CD4-positive, alpha-beta T cell treated with Interleukin-6 for 4 hours (primary cell): ENCODE measurements around the gene ADARB1.

Source experiments
- DNase-seq: peaks from one replicate; pipeline ENCODE4 v3.0.0-alpha.2; 2020; ENCODE audit warnings: mixed read lengths

ADARB1 gene

GRCh38 chr21:45154511-45155508 lies 80.4 kb downstream of the ADARB1 start:
- peak; percentile 61 for DNase-seq

DNA sequence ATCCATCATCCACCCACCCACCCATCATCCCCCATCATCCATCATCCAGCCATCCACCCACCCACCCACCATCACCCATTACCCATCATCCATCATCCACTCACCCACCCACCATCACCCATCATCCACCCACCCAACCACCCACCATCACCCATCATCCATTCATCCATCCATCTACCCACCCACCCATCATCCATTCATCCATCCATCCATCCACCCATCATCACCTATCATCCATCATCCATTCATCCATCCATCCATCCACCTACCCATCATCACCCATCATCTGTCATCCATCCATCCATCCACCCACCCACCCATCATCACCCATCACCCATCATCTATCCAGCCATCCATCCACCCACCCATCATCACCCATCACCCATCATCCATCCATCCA lies 81.5 kb downstream of the ADARB1 start:
- DNase-seq = no peak

GRCh38 chr21:45156459-45156858 lies 82.1 kb downstream of the ADARB1 start:
- no peak for DNase-seq

DNA sequence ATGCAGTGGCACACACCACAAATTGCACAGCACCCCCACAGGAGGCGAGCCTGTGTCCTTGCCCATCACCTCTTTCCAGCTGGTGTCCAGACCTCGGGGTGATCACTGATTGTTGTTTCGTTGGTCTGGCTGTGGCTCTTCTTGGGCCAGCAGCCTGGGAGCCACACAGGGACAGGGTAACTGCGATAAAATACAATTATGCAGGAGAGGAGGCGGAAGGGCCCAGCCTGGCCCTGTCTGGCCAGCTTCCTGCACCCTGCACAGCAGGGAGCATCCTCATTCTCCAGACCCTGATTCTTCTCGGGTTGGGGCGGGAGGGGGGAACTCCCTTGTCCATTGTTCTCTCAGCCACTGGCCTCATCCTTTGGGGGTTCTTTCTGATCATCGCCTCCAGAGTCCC lies 83.6 kb downstream of the ADARB1 start:
- DNase-seq = no peak

- DNase-seq = no peak
These were observed 84.4 kb downstream of the ADARB1 start for GRCh38 chr21:45158491-45159423.

DNA sequence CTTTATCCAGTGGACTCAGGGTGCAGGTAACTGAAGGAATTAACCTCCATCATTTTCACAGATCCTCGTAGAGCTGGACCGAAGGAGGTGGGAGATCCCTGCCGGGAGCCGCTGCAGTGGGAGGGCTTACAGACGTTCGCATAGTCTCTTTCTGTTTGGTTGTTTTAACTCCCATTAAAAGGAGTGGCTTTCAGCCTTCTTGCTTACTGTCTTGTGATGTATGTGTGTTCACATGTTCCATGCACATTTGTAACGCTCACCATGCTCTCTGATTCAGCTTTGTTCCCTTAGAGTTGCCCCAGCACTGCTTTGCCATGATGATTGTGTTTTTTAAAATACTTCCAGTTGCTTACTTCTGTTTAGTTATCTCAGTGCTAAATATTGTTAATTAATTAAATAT lies 85.8 kb downstream of the ADARB1 start:
- no peak for DNase-seq

- DNase-seq = no peak
These were observed 86.9 kb downstream of the ADARB1 start for GRCh38 chr21:45161038-45161945.

- no peak for DNase-seq
These were observed 87.7 kb downstream of the ADARB1 start for GRCh38 chr21:45162115-45162514.

DNA sequence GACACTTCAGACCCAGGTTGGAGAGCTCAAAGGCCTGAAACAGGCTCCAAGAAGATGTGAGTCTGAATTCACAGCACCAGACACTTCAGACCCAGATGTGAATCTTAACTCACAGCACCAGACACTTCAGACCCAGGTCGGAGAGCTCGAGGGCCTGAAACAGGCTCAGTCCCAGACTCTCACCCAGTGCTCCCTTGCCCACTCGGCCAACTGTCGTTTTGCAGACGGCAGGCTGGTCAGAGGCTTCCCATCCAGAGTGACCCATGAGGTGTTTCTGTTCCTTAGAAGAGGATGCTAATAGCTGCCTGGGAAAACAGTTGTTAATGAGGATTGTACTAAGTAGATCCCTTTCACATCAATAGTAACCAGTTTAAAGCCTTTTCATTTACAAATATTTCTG lies 88.4 kb downstream of the ADARB1 start:
- no peak for DNase-seq

DNA sequence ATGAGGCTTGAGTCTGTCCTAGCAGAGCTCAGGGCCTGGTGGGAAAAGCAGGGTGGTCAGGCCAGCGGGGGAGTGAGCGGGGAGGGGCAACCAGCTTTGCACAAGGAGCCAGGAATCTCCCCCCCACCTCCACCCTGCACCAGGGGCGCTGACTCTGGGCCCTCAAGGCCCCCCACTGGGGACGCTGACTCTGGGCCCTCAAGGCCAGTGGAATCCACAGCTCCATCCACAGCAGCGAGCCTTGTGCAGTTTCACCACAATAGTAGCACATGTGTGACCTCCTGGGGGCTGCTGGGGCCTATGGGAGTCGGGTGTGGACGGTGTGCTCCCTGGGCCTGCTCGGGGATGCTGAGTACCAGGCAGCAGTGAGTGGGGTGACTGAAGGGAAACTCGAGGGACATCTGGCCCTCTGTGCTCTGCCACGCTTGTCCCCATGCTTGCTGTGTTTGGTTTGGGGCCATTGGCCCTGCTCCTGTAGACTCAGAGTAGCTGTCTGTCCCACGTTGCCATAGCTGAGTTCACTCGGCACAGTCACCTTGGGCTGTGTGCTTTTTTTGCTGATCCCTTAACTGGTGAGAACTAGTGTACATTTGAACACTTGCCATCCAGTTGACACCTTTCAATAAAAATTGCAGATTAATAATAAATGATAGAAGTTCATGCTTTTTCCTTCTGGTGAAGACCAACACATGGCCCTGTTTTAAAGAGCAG lies 89.2 kb downstream of the ADARB1 start:
- no peak for DNase-seq

DNA sequence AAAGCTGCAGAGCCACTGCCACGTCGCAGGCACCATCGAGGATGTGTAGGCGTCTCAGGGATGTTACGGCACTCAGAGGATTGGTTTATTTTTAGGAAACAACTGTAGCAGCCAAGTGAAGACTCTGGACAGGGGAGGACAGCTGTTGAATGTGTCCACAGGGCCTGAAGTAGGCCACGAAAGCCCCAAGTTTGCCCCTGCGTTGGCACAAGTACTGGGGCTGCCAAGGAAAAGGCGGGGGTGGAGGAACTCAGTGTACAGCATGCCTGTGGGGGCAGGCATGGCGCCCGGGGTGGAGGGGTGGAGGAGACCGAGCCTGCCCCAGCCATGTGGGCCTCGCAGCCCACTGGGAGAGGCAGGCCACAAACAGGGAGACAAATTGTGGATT lies 89.7 kb downstream of the ADARB1 start:
- no peak for DNase-seq

DNA sequence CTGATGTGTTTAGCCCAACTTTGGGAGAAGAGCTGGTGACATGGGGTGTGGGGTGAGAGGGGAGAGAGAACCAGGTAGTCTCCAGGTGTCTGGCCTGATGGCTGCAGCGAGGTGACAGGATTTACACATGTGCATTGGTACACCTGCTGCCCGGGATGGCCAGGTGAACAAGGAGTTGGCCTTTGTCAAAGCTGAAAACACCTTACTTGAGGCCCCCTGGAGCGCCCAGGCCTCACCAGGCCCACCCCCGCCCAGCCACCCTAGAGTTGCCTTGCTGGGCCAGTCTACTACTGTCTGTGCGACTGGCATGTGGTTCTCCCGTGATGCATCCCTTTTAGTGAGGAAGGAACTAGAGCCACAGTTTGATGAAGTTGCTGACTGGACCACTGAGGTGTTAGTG lies 90.5 kb downstream of the ADARB1 start:
- no peak for DNase-seq

DNA sequence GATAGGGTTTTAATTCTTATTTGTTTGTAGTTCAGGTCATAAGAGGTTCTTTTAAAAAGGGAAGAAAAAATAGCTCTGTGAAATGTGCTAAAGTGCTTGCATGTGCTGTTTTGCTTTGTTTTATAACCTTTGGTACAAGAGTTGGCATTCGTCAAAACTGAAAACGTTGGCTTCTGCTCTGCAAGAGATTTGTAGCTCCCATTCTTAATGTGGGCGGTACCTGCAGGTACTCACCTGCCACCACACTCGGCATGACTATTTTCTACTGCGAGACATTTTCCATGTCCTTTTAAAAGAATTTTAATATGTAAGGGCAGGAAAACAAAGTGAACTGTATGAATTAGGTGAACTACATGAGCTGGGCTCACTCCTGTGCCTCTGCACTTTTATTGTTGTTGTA lies 92.6 kb downstream of the ADARB1 start:
- no peak for DNase-seq

- DNase-seq = no peak
These were observed 93.4 kb downstream of the ADARB1 start for GRCh38 chr21:45167796-45168222.

- DNase-seq = no peak
These were observed 94.1 kb downstream of the ADARB1 start for GRCh38 chr21:45168522-45168921.

- DNase-seq = no peak
These were observed 94.6 kb downstream of the ADARB1 start for GRCh38 chr21:45169001-45169400.

- no peak for DNase-seq
These were observed 95.3 kb downstream of the ADARB1 start for GRCh38 chr21:45169682-45170081.

DNA sequence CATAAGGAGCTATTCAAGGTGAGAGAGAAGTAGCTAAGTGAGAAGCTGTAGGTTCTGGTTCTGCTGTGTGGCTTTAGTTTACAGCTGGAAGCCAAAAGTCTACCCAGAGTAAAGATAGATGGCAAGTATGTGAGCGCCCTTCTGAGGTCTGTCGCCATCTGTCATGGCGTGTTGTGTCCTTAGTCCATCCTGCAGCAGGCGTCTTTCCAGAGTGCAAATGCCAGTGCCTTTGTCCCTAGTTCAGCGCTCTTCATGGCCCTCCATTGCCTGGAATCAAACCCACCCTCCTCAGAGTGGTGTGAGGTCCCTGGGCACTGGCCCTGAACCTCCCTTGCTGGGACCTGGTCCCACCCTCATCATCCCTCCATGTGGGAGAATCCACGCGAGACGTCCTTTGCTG lies 96.6 kb downstream of the ADARB1 start:
- no peak for DNase-seq

- no peak for DNase-seq
These were observed 98.0 kb downstream of the ADARB1 start for GRCh38 chr21:45172420-45172819.

GRCh38 chr21:45175326-45176095 lies 101.1 kb downstream of the ADARB1 start:
- DNase-seq = no peak

DNA sequence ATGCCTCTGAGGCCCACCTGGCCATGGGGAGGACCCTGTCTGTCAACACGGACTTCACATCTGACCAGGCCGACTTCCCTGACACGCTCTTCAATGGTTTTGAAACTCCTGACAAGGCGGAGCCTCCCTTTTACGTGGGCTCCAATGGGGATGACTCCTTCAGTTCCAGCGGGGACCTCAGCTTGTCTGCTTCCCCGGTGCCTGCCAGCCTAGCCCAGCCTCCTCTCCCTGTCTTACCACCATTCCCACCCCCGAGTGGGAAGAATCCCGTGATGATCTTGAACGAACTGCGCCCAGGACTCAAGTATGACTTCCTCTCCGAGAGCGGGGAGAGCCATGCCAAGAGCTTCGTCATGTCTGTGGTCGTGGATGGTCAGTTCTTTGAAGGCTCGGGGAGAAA lies 101.8 kb downstream of the ADARB1 start:
- no peak for DNase-seq
